LNCAP (cell line): Measurements from ENCODE around the gene ZDHHC6.

Experiments
- TF ChIP-seq, protein P1 (sequence below): fragments of 450-650 bp; IDR thresholded peaks from 2 replicates; pipeline ENCODE4 v1.5.1; 2017; ENCODE audit warnings: mild to moderate bottlenecking

The ZDHHC6 gene

DNA sequence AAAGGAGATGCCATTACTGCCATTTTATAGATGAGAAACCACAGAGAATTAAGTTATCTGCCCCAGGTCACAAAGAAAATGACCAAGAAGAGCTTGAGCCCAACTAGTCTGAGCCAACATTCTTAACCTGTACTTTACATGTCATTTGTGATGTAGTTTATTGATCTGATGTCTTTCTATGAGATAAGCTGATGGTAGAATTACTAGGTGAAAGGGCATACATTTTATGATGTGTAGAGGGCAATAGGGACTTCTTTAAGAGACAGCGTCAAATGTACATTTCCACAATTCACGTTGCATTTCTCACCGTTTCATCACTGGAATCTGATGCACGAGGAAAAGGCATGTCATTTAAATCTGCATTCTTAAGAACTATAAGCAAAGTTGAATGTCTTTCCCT, 61.5 kb downstream of the ZDHHC6 start:
- TF ChIP-seq, protein P1, sequence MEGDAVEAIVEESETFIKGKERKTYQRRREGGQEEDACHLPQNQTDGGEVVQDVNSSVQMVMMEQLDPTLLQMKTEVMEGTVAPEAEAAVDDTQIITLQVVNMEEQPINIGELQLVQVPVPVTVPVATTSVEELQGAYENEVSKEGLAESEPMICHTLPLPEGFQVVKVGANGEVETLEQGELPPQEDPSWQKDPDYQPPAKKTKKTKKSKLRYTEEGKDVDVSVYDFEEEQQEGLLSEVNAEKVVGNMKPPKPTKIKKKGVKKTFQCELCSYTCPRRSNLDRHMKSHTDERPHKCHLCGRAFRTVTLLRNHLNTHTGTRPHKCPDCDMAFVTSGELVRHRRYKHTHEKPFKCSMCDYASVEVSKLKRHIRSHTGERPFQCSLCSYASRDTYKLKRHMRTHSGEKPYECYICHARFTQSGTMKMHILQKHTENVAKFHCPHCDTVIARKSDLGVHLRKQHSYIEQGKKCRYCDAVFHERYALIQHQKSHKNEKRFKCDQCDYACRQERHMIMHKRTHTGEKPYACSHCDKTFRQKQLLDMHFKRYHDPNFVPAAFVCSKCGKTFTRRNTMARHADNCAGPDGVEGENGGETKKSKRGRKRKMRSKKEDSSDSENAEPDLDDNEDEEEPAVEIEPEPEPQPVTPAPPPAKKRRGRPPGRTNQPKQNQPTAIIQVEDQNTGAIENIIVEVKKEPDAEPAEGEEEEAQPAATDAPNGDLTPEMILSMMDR = no peak

DNA sequence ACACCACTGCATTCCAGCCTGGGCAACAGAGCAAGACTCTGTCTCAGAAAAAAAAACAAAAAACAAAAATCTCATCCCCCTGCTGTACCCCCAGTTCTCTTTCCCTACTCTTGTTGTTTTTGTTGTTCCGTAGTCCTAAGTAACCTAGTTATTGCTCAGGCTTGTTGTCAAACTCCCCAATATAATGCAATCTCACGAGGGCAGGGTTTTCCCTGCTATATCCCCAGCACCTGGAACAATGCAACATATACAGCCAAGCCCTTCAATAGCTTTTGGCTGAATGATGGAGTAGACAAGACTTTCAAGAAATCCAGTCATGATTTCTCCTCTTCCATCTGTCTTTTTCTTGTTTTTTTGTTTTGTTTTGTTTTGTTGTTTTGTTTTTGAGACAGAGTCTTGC, 62.6 kb downstream of the ZDHHC6 start:
- TF ChIP-seq, protein P1 = no peak

DNA sequence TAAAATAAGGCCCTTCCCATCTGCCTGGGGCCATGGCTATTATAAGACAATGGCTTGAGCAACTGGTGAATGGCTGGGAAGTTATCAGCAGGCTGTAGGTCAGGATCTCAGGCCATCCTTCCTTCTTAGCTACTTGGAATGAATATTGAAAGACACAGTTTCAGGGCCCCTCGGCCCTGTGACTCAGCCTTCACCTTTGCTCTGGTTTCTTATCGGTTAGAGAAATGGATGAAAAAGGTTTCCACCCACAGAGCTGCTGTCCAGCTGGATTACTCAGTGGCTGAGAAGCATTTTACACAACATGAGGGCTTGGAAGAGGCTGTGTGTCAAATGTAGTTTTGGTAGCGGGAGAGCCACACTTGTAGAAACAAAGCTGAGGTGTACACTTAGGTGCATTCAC, 63.4 kb downstream of the ZDHHC6 start:
- TF ChIP-seq, protein P1 = no peak

DNA sequence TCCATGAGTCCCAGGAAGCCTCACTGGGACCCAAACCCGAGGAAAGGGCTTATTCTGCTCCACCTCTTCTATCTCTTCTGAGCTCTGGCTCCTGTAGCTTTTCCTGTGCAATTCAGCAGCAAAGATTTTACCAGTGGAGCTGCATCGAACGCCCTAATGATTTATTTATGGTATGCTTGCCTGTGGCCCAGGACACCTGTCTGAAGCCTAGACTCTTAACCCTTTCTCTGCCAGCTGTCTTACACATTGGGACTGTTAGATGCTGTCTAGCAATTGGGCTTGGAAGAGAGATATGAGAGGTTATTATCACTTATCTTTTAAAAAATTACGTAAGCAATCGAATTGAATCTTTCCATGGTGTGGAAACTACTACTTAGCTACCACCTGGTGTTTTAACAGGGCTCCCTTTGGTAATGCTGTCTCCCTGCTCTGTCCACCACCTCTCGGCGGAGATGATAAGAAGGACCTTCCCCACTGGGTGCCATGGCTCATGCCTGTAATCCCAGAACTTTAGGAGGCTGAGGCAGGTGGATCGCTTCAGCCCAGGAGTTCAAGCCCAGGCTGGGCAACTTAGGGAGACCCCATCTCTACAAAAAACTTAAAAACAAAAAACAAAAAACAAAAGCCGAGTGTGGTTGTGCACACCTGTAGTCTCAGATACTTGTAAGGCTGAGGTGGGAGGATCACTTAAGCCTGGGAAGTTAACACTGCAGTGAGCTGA, 64.0 kb downstream of the ZDHHC6 start:
- TF ChIP-seq, protein P1 = no peak
